Mononuclear cell (primary cell): ENCODE data around the gene MTX3. TPM values are rescaled to one million over a fixed set of nuclear protein-coding genes. Genes with fewer than 3 reads are reported as not detected.
A peak's percentile ranks its signal among the peaks of the same experiment; 100 is the strongest.

Source experiments
- H3K27me3 ChIP-seq: 2 replicates; pipeline ENCODE4 v1.6.0; 2011; ENCODE audit warnings: low read length, control low read depth; ENCODE audit not compliant: insufficient read depth
- H3K4me1 ChIP-seq: 2 replicates; pipeline ENCODE4 v1.5.1; 2011; ENCODE audit warnings: mild to moderate bottlenecking, low read length, control low read depth; ENCODE audit not compliant: insufficient read depth
- H3K4me3 ChIP-seq: 2 replicates; pipeline ENCODE4 v1.5.1; 2011; ENCODE audit warnings: mild to moderate bottlenecking, low read length, moderate library complexity
- H3K9me3 ChIP-seq: 2 replicates; pipeline ENCODE4 v1.5.1; 2011; ENCODE audit warnings: low read depth, mild to moderate bottlenecking, control low read depth, low read length
- total RNA-seq: library from RNA; depleted of rRNA; stranded (reverse); fragments of >200 nt; gene quantifications from one replicate; pipeline ENCODE4 v1.2.3, GENCODE V29; 2012

MTX3 gene
- total RNA-seq, result 36.4 TPM

- Histone ChIP-seq H3K9me3 (no peaks in the 10 kb centered on the region), H3K4me1 (peaks cover 12% of the 10 kb centered on the region), H3K4me3 (peak within 1 kb of the TSS; percentile 68), H3K27me3 (peaks cover 2% of the 10 kb centered on the region)
Observed at GRCh38 chr5:79990598-79991507, at the start of gene MTX3. MTX3 (minus strand) TSS chr5:79991262; CDS start chr5:79991238, 24 bp downstream.

- Histone ChIP-seq H3K27me3 (peaks cover 51% of the 10 kb centered on the region), H3K4me1 (peaks cover 9% of the 10 kb centered on the region), H3K4me3 (no peak overlapping the region), H3K9me3 (no peaks in the 10 kb centered on the region)
Observed at GRCh38 chr5:80039650-80040049, 48.6 kb upstream of the MTX3 start.

- Histone ChIP-seq H3K4me1 (peaks cover 10% of the 10 kb centered on the region), H3K9me3 (no peaks in the 10 kb centered on the region), H3K27me3 (peaks cover 72% of the 10 kb centered on the region), H3K4me3 (no peak overlapping the region)
Observed at GRCh38 chr5:80037366-80037765, 46.3 kb upstream of the MTX3 start.

GRCh38 chr5:80036615-80037014 is 45.6 kb upstream of the MTX3 start:
- H3K4me1 ChIP-seq, result peaks cover 10% of the 10 kb centered on the region
- no peak overlapping the region for H3K4me3 ChIP-seq
- no peaks in the 10 kb centered on the region for H3K9me3 ChIP-seq
- peaks cover 76% of the 10 kb centered on the region for H3K27me3 ChIP-seq

- Histone ChIP-seq H3K4me1 (peaks cover 10% of the 10 kb centered on the region), H3K9me3 (no peaks in the 10 kb centered on the region), H3K4me3 (no peak overlapping the region), H3K27me3 (peaks cover 79% of the 10 kb centered on the region)
Observed at GRCh38 chr5:80035839-80036238, 44.8 kb upstream of the MTX3 start.

GRCh38 chr5:80034962-80035821 is 44.1 kb upstream of the MTX3 start, which contains the start of gene THBS4:
THBS4 (plus strand) TSS chr5:80035348; CDS start chr5:80035538, 190 bp downstream.
- Histone ChIP-seq H3K9me3 (no peaks in the 10 kb centered on the region), H3K27me3 (peaks cover 74% of the 10 kb centered on the region), H3K4me3 (no peak within 1 kb of the TSS), H3K4me1 (peaks cover 10% of the 10 kb centered on the region)

- peaks cover 72% of the 10 kb centered on the region for H3K27me3 ChIP-seq
- H3K4me1 ChIP-seq, result peaks cover 10% of the 10 kb centered on the region
- H3K9me3 ChIP-seq, result no peaks in the 10 kb centered on the region
- H3K4me3 ChIP-seq, result no peak overlapping the region
Observed at GRCh38 chr5:80034559-80034958, 43.5 kb upstream of the MTX3 start.

GRCh38 chr5:80033513-80033912 is 42.5 kb upstream of the MTX3 start:
- Histone ChIP-seq H3K4me1 (peaks cover 10% of the 10 kb centered on the region), H3K27me3 (peaks cover 62% of the 10 kb centered on the region), H3K4me3 (no peak overlapping the region), H3K9me3 (no peaks in the 10 kb centered on the region)

GRCh38 chr5:80031109-80031508 is 40.0 kb upstream of the MTX3 start:
- Histone ChIP-seq H3K4me1 (peaks cover 10% of the 10 kb centered on the region), H3K4me3 (no peak overlapping the region), H3K9me3 (no peaks in the 10 kb centered on the region), H3K27me3 (peaks cover 39% of the 10 kb centered on the region)

GRCh38 chr5:80026841-80027240 is 35.8 kb upstream of the MTX3 start:
- Histone ChIP-seq H3K4me3 (no peak overlapping the region), H3K9me3 (no peaks in the 10 kb centered on the region)

GRCh38 chr5:80025069-80025468 is 34.0 kb upstream of the MTX3 start:
- H3K27me3 ChIP-seq, result no peaks in the 10 kb centered on the region
- H3K9me3 ChIP-seq, result no peaks in the 10 kb centered on the region
- H3K4me3 ChIP-seq, result no peak overlapping the region
- H3K4me1 ChIP-seq, result no peaks in the 10 kb centered on the region

More at GRCh38 chr5:80026841-80027240, 35.8 kb upstream of the MTX3 start:
- H3K27me3 ChIP-seq, result peaks cover 4% of the 10 kb centered on the region
- no peaks in the 10 kb centered on the region for H3K4me1 ChIP-seq

GRCh38 chr5:80010754-80011392 is 19.8 kb upstream of the MTX3 start:
- Histone ChIP-seq H3K4me3 (no peak overlapping the region), H3K4me1 (no peaks in the 10 kb centered on the region), H3K9me3 (no peaks in the 10 kb centered on the region), H3K27me3 (no peaks in the 10 kb centered on the region)

GRCh38 chr5:80008995-80009765 is 18.1 kb upstream of the MTX3 start:
- Histone ChIP-seq H3K27me3 (no peaks in the 10 kb centered on the region), H3K4me1 (no peaks in the 10 kb centered on the region), H3K9me3 (no peaks in the 10 kb centered on the region), H3K4me3 (no peak overlapping the region)

GRCh38 chr5:80002677-80003076 is 11.6 kb upstream of the MTX3 start:
- H3K27me3 ChIP-seq, result no peaks in the 10 kb centered on the region
- no peak overlapping the region for H3K4me3 ChIP-seq
- no peaks in the 10 kb centered on the region for H3K9me3 ChIP-seq
- H3K4me1 ChIP-seq, result no peaks in the 10 kb centered on the region
